ENCODE results near the gene ADRA1B.

ADRA1B gene

GRCh38 chr5:159915904-159916840 is at the start of gene ADRA1B:
Gene ADRA1B, plus strand, starts transcription at chr5:159916482. Its CDS starts 424 bp downstream, at chr5:159916906.
- no peak for DNase-seq (ENCODE audit: low read depth, low spot score)

GRCh38 chr5:159873680-159874079 is 42.6 kb upstream of the ADRA1B start:
- no peak for DNase-seq (ENCODE audit: low read depth, low spot score)

GRCh38 chr5:159874263-159874662 is 42.0 kb upstream of the ADRA1B start:
- no peak for DNase-seq (ENCODE audit: low read depth, low spot score)

GRCh38 chr5:159877016-159877415 is 39.3 kb upstream of the ADRA1B start:
- DNase-seq (ENCODE audit: low read depth, low spot score) = no peak

GRCh38 chr5:159877894-159878448 is 38.3 kb upstream of the ADRA1B start:
- DNase-seq (ENCODE audit: low read depth, low spot score) = no peak

- DNase-seq (ENCODE audit: low read depth, low spot score) = no peak
Measured at GRCh38 chr5:159878988-159879471, 37.3 kb upstream of the ADRA1B start.

GRCh38 chr5:159880676-159881075 is 35.6 kb upstream of the ADRA1B start:
- DNase-seq (ENCODE audit: low read depth, low spot score) = no peak

GRCh38 chr5:159881967-159882366 is 34.3 kb upstream of the ADRA1B start:
- no peak for DNase-seq (ENCODE audit: low read depth, low spot score)

- DNase-seq (ENCODE audit: low read depth, low spot score) = no peak
Measured at GRCh38 chr5:159883522-159883950, 32.7 kb upstream of the ADRA1B start.

GRCh38 chr5:159884917-159885620 is 31.2 kb upstream of the ADRA1B start:
- DNase-seq (ENCODE audit: low read depth, low spot score) = no peak

GRCh38 chr5:159886296-159886695 is 30.0 kb upstream of the ADRA1B start:
- no peak for DNase-seq (ENCODE audit: low read depth, low spot score)

- no peak for DNase-seq (ENCODE audit: low read depth, low spot score)
Measured at GRCh38 chr5:159887050-159887449, 29.2 kb upstream of the ADRA1B start.

GRCh38 chr5:159888860-159889259 is 27.4 kb upstream of the ADRA1B start:
- DNase-seq (ENCODE audit: low read depth, low spot score) = no peak

GRCh38 chr5:159890141-159890540 is 26.1 kb upstream of the ADRA1B start:
- no peak for DNase-seq (ENCODE audit: low read depth, low spot score)

GRCh38 chr5:159891371-159891770 is 24.9 kb upstream of the ADRA1B start:
- no peak for DNase-seq (ENCODE audit: low read depth, low spot score)

- DNase-seq (ENCODE audit: low read depth, low spot score) = no peak
Measured at GRCh38 chr5:159893040-159893695, 23.1 kb upstream of the ADRA1B start.

- DNase-seq (ENCODE audit: low read depth, low spot score) = no peak
Measured at GRCh38 chr5:159894149-159894720, 22.0 kb upstream of the ADRA1B start.

- DNase-seq (ENCODE audit: low read depth, low spot score) = no peak
Measured at GRCh38 chr5:159897786-159898393, 18.4 kb upstream of the ADRA1B start.

GRCh38 chr5:159899067-159900049 is 16.9 kb upstream of the ADRA1B start:
- no peak for DNase-seq (ENCODE audit: low read depth, low spot score)

- DNase-seq (ENCODE audit: low read depth, low spot score) = no peak
Measured at GRCh38 chr5:159901308-159901707, 15.0 kb upstream of the ADRA1B start.
